Thymus (tissue), 11 donors: ENCODE measurements around the gene MFSD6. TPM values are rescaled to one million over a fixed set of nuclear protein-coding genes. Genes with fewer than 3 reads are reported as not detected.

ENCODE experiments used
- DNase-seq, 9 donors: peaks; one replicate each; pipeline ENCODE4 v3.0.0-alpha.2; 2013; ENCODE audit warnings: low spot score in 9 of 9, low read depth in 6 of 9, missing footprints in 1 of 9
- H3K27ac ChIP-seq, 2 donors: one replicate each; pipeline ENCODE4 v1.5.1; 2013; ENCODE audit warnings: control low read depth in 1 of 2, low read depth in 1 of 2, low read length in 1 of 2, mild to moderate bottlenecking in 1 of 2, moderate library complexity in 1 of 2
- H3K27me3 ChIP-seq, 2 donors: one replicate each; pipeline ENCODE4 v1.5.1; 2013; ENCODE audit warnings: low read length in 1 of 2; ENCODE audit not compliant: control insufficient read depth in 2 of 2, insufficient read depth in 1 of 2
- H3K36me3 ChIP-seq, 2 donors: one replicate each; pipeline ENCODE4 v1.5.1; 2013; ENCODE audit warnings: low read length in 1 of 2, mild to moderate bottlenecking in 1 of 2, moderate library complexity in 1 of 2; ENCODE audit not compliant: control insufficient read depth in 2 of 2, insufficient read depth in 2 of 2
- H3K4me1 ChIP-seq, 2 donors: one replicate each; pipeline ENCODE4 v1.5.1; 2013; ENCODE audit warnings: low read length in 2 of 2; ENCODE audit not compliant: control insufficient read depth in 2 of 2, insufficient read depth in 2 of 2
- H3K4me3 ChIP-seq, 2 donors: one replicate each; pipeline ENCODE4 v1.5.1; 2013; ENCODE audit warnings: low read length in 2 of 2, control low read depth in 1 of 2, mild to moderate bottlenecking in 1 of 2
- H3K9me3 ChIP-seq, 2 donors: one replicate each; pipeline ENCODE4 v1.5.1; 2013; ENCODE audit warnings: low read length in 1 of 2, mild to moderate bottlenecking in 1 of 2; ENCODE audit not compliant: control insufficient read depth in 2 of 2, insufficient read depth in 1 of 2
- WGBS: extraction: QIAGEN DNeasy Blood & Tissue Kit; methylation state at CpG from one replicate; pipeline ENCODE4 v1.1.7; 2013; 5-methylcytosine and 5-hydroxymethylcytosine counted together
- polyA plus RNA-seq: library from polyadenylated mRNA; stranded (reverse); fragments of 200-250 nt; gene quantifications from one replicate; pipeline ENCODE4 v1.2.3, GENCODE V29; 2013
- total RNA-seq: library from RNA; stranded (reverse); fragments of 120-200 nt; gene quantifications from one replicate; pipeline ENCODE4 v1.2.4, GENCODE V29; 2013
- donor health status: healthy.

Gene MFSD6
- total and polyA plus RNA-seq, 2 donors: 11.7 to 16.3 TPM

- H3K27ac ChIP-seq: no peak overlapping the region
- no peaks in the 10 kb centered on the region for H3K27me3 ChIP-seq
- 84% methylated on average over 4 of the region's 4 CpGs for WGBS
- no peak overlapping the region for H3K4me3 ChIP-seq
- H3K4me1 ChIP-seq: no peaks in the 10 kb centered on the region
- no peaks in the 10 kb centered on the region for H3K9me3 ChIP-seq
- DNase-seq: no peak
- H3K36me3 ChIP-seq: peaks cover 4 to 5% of the 10 kb centered on the region in 2 donors
Observed at GRCh38 chr2:190477661-190478454, 69.7 kb downstream of the MFSD6 start.

GRCh38 chr2:190478572-190479195 lies 70.5 kb downstream of the MFSD6 start:
- H3K4me1 ChIP-seq: no peaks in the 10 kb centered on the region
- no peak overlapping the region for H3K27ac ChIP-seq
- WGBS: 92% methylated on average over 3 of the region's 3 CpGs
- DNase-seq: no peak
- no peak overlapping the region for H3K4me3 ChIP-seq
- H3K9me3 ChIP-seq: no peaks in the 10 kb centered on the region
- peaks cover 4 to 5% of the 10 kb centered on the region in 2 donors for H3K36me3 ChIP-seq
- no peaks in the 10 kb centered on the region for H3K27me3 ChIP-seq

DNA sequence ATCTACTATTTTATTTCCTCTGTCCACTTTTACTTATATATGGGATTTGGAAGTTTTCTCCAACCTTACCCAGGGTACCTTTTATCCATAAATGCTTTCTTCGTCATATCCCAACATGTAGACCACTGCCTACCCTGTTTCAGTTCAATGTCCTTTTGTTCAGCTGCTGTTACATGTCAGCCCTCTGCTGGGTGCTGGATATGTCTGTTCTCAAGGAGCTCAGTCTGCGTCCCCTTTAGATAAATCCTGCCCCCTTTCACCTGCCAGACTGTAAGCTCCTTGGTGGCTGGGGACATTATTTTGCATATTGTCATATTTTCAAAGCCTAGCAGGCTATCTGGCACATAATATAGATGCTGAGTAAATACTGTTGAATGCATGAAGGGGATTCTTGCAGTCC lies 73.2 kb downstream of the MFSD6 start:
- Histone ChIP-seq H3K4me1 (no peaks in the 10 kb centered on the region), H3K27ac (no peak overlapping the region)
- DNase-seq: no peak

DNA sequence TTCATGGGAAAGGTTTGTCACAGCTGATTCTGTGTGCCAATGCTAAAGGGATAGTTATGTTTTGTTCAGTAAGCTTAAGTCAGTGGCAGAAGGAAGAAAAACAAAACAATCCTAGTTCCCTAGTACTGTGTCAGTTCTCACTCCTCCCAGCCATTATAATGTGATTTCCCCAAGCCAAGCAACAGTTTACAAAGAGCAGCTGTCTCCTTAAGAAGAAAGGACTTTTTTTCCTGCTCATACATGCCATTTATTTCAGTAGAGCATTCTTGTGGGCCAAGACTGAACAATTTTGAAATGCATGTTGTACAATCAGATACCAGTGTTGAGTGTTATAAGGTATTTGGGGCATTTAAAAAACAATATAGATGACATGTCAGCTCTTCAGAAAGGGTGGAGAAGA lies 74.3 kb downstream of the MFSD6 start:
- no peaks in the 10 kb centered on the region for H3K9me3 ChIP-seq
- no peak overlapping the region for H3K27ac ChIP-seq
- DNase-seq: no peak
- H3K27me3 ChIP-seq: no peaks in the 10 kb centered on the region
- peaks cover 4 to 5% of the 10 kb centered on the region in 2 donors for H3K36me3 ChIP-seq
- no peaks in the 10 kb centered on the region for H3K4me1 ChIP-seq
- H3K4me3 ChIP-seq: no peak overlapping the region

More for the DNA sequence above, 73.2 kb downstream of the MFSD6 start:
- Histone ChIP-seq H3K36me3 (peaks cover 4 to 5% of the 10 kb centered on the region in 2 donors), H3K27me3 (no peaks in the 10 kb centered on the region), H3K4me3 (no peak overlapping the region), H3K9me3 (no peaks in the 10 kb centered on the region)
- 56% methylated on average over 2 of the region's 2 CpGs for WGBS

DNA sequence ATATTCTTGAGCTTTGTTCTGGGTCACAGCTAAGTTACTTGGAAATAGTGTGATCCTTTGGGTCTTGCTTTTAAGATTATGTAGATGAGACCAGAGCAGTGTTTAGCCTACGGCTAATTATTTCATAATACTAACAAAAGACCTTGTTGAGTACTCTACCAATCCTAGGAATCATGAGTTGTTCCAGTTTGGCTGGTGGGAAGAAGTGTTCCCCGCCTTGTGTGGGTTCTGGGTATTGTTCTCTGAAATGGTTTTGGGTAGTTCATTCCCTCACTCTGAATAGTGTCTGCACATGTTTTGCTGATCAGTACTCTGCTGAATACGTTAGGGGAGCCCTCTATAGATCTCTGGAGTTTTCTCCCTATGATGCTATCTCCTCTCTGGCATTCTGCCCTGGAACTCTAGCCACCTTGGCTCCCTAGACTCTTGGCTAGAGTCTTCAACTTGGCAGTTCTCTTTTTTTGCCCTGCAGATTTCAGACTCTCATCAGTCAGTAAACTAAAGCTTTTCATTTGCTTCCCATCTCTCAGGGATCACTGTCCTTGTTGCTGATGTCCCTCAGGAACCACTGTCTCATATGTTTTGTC lies 78.0 kb downstream of the MFSD6 start:
- no peak for DNase-seq
- WGBS: 97% methylated on average over 3 of the region's 3 CpGs

GRCh38 chr2:190488516-190489233 lies 80.5 kb downstream of the MFSD6 start:
- H3K36me3 ChIP-seq: peaks cover 12 to 30% of the 10 kb centered on the region in 2 donors
- no peaks in the 10 kb centered on the region for H3K27me3 ChIP-seq
- WGBS: 96% methylated on average over 6 of the region's 6 CpGs
- DNase-seq: no peak
- H3K4me1 ChIP-seq: no peaks in the 10 kb centered on the region
- peaks cover 2 to 3% of the 10 kb centered on the region in 2 donors for H3K9me3 ChIP-seq
- no peak overlapping the region for H3K4me3 ChIP-seq
- H3K27ac ChIP-seq: no peak overlapping the region

More for the DNA sequence above, 78.0 kb downstream of the MFSD6 start:
- Histone ChIP-seq H3K9me3 (peaks cover 0 to under 1% of the 10 kb centered on the region in 2 donors), H3K4me1 (no peaks in the 10 kb centered on the region), H3K36me3 (peaks cover 12 to 23% of the 10 kb centered on the region in 2 donors), H3K4me3 (no peak overlapping the region), H3K27me3 (no peaks in the 10 kb centered on the region), H3K27ac (no peak overlapping the region)

GRCh38 chr2:190489475-190489874 lies 81.3 kb downstream of the MFSD6 start:
- Histone ChIP-seq H3K4me3 (no peak overlapping the region), H3K9me3 (peaks cover 2 to 3% of the 10 kb centered on the region in 2 donors), H3K27me3 (no peaks in the 10 kb centered on the region), H3K4me1 (no peaks in the 10 kb centered on the region), H3K27ac (no peak overlapping the region), H3K36me3 (peaks cover 12 to 30% of the 10 kb centered on the region in 2 donors)
- no peak for DNase-seq
- 57% methylated on average over 4 of the region's 4 CpGs for WGBS

DNA sequence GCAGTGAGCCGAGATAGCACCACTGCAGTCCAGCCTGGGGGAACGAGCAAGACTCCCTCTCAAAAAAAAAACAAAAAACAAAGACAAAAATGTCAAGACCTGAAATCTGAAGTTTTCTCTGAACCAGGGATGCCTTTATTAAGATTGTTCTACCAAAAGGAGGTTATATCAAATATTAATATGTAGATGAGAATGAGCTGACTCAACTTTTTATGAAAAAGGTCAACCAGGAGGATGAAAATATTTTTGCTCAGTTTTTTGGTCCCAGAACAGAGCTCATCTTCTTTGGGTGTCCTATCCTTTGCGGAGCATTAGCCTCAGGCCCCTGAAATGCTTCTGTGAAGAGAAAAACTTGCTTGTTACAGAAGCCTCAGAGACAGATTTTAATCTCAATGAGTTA lies 82.3 kb downstream of the MFSD6 start:
- no peak overlapping the region for H3K4me3 ChIP-seq
- H3K4me1 ChIP-seq: no peaks in the 10 kb centered on the region
- no peaks in the 10 kb centered on the region for H3K27me3 ChIP-seq
- H3K27ac ChIP-seq: no peak overlapping the region
- H3K36me3 ChIP-seq: peaks cover 12 to 30% of the 10 kb centered on the region in 2 donors
- WGBS: 99% methylated on average over 3 of the region's 3 CpGs
- H3K9me3 ChIP-seq: peaks cover 2 to 3% of the 10 kb centered on the region in 2 donors
- no peak for DNase-seq
